Stimulated activated naive CD8-positive, alpha-beta T cell treated with anti-CD3 and anti-CD28 coated beads, Interleukin-15, Interleukin-2, amounts not matched to agents 100 U/mL and 50 U/mL, for 24 hours (primary cell): ENCODE measurements around the gene ITGB5.
"Not testable (repeated sequence)": the region's sequence is repeated elsewhere in the genome, so short reads cannot be mapped to it uniquely, and the experiment has no call there.

Source experiments
- ATAC-seq: fragments of 150-1000 bp; cut with Tn5 transposase; one replicate; pipeline ENCODE4 v1.10.0; 2021
- DNase-seq: peaks from one replicate; pipeline ENCODE4 v3.0.0; 2021

ITGB5 gene

DNA sequence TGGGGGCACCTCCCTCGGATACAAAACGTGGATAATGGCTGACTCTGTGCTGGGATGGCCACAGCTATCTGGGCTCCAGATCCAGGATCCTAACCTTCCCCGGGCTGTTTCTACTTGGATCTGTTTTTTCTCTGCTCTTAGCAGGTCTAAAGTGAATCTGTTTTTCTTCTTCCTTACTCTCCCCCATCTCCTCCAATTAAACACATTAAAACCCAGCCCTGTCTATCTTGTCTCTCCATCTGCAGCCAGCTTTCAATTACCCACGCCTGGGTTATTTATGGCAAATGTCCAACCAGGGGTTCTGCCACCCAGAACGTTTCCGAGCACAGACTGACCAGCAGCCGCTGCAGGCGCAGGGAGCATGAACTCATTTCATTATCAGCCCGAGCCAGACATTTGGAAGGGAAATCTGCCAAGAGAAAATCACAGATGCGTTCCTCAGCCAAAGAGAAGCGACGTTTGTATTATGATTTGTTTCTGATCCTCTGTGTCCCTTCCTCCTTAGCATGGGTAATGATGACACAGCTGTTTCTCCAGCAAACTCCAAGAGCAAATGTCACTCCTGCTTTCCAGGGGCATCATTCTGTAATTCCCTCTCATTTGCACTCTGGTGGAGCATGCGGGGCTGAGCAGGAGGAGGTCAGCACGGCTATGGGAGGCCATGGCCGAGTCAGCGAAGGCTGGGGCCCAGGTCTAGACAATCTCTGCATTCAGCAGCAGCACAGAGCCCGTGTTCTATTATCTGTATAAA, 114.9 kb downstream of the ITGB5 start:
- DNase-seq (no peak), ATAC-seq (no peak)

DNA sequence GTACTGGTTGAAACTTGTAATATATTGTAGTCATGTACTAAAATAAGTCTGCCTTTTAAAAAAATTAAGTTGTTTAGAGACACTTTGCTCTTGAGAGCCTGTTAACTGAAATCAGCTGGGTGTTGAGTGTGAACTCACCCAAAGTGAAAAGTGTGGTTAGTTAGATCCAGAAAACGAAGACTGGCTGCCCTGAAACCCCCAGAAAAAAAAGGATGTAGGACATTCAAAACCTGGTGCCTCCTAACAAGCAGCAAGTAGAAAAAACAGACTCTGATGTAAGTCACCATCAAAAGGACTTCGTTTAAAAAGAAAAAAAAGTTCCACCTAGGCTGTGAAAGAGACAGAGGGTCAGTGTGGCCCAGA, 116.1 kb downstream of the ITGB5 start:
- DNase-seq: no peak

DNA sequence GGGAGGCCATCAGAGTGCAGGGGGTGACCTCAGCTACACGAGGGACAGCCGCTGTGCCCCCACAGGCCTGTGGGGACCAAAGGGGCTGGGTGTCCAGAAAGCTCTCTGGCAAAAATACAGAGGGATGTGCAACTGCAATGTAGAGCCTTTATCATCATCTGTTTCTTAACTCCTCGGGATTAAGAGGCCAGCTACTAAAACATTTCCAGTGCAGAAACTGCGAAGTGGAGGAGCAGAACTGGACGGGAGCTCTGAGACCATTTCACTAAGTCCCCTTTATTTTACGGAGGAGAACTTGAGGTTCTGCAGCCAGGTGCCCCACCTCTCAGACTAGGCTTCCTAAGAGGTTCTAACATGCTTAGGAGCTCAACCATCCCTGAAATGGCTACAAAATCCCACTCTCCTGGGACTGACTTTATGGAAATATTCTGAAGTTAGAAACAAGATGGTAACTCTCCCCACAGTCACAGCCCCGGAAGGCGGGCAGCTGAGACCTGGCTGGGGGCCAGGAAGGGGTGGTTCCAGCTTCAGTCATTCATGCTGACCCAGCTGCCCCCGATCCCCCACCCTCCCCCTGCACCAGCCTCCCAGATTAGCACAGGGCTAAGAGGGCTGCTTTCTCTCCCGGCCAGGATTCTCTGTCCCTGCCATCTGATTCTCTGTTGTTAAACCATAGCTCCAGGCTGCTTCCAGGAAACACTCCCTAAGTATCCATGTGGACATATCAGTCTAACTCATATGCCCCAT, 116.7 kb downstream of the ITGB5 start:
- ATAC-seq (no peak), DNase-seq (no peak)

More for the DNA sequence above, 116.1 kb downstream of the ITGB5 start:
- ATAC-seq: no peak

DNA sequence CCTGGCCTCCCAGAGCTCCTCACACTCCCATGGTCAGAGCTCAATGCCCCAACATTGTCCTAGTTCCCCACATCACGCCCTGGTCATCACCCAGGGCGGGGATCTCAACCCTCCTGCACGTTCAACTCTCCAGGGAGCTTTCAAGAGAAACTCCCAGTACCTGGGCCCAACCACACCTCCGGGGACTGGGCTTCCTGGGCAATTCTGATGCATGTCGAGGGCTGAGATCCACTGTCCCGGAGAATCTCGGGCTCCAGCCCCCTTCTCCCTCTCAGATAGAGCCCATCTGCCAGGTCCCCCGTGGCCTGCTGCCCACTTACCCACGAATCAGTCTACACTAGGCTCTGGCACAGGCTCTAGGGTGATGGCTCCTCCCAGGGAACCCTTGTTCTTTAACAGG, 117.7 kb downstream of the ITGB5 start:
- ATAC-seq: no peak

DNA sequence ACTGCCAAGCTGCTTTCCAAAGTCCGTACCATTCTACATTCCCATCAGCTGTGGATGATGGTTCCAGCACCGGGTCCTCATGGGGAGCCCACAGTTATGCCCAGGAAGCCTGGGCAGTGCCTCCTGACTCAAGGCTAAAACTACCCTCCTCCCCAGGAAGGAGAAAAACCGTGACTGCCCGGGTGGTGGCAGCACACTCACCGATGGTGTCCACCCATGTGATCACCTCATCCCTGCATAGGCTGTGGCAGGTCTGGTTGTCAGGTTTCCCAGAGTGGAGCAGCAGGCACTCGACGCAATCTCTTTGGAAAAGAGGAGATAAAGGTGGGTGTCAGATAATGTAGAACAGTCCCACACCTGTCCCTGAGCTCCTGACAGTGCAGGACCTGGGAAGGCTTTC, 118.4 kb downstream of the ITGB5 start:
- ATAC-seq (peak; percentile 21), DNase-seq (no peak)

More for the DNA sequence above, 117.7 kb downstream of the ITGB5 start:
- no peak for DNase-seq

DNA sequence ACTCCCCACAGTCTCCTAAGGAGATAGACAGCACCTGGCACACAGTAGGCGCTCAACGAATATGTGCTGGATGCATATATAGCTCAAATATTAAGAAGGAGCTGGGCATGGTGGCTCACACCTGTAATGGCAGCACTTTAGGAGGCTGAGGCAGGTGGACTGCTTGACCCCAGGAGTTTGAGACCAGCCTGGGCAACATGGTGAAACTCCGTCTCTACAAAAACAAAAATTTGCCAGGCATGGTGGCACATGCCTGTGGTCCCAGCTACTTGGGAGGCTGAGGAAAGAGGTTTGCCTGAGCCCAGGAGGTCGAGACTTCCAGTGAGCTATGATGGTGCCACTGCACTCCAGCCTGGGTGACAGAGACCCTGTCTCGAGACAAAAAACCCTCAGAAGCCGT, 119.5 kb downstream of the ITGB5 start:
- ATAC-seq: no peak
- DNase-seq: no peak

DNA sequence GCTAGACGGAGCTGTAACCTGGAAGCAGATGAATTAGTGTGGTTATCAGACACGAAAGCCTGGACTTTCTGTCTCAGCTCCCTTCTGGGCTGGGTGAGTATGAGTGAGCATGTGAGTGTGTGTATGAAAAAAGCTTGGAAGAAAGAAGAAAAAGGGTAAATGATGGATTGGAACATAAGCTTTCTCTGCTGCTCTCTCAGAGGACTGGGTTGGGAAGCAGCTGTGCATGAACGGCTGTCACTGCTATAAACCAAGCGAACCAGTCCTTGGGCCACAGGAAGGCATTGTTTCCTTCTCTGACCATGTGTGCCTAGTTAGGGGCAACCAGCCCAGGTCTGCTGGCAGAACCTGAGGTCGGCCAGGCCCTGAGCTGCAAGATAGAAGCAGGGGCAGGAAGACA, 119.9 kb downstream of the ITGB5 start:
- ATAC-seq (no peak), DNase-seq (no peak)

DNA sequence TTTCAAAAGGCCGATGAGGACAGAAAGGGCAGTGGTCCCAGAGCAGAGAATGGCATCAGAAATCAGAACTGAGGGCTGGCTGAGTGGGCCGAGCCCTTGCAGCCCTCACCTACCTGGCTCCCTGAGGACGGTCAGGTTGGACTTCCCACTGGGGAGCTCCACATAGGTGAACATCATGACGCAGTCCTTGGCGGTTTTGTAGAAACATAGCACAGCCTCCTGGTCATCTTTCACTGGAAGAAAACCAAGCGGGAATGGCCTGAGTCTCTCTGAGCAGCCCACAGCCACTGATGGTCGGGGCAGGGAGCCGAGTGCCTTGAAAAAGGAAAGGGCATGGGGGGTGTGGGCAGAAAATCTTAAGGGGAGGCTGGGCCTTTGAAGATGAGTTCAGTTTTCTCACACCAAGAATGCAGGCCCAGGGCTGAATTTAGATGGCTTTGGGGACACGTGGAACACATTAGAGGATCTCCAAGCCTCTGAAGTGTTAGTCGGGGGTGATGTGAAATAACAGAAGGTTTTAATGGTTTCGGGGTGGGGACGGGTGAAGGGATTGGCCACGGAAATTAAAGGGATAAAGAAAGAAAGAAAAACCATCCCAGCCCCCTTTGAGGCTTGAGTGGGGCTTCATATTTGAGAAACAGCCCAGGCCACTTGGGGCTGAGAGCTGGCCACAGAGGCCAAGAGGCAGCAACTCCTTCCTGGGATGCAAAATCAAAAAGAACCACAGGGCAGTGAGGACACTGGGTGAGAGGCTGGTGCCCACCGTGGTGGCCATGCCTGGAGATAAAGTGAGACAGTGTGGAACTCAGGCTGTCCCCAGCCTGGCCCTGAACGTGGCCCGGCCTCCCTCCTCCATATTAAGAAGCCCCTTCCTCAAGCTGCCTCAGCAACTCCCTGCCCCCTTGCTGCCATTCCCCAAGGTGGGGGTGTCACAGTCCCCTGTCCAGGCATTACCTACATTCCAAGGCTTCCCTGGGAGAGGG, 120.8 kb downstream of the ITGB5 start:
- ATAC-seq: no peak
- DNase-seq: no peak

DNA sequence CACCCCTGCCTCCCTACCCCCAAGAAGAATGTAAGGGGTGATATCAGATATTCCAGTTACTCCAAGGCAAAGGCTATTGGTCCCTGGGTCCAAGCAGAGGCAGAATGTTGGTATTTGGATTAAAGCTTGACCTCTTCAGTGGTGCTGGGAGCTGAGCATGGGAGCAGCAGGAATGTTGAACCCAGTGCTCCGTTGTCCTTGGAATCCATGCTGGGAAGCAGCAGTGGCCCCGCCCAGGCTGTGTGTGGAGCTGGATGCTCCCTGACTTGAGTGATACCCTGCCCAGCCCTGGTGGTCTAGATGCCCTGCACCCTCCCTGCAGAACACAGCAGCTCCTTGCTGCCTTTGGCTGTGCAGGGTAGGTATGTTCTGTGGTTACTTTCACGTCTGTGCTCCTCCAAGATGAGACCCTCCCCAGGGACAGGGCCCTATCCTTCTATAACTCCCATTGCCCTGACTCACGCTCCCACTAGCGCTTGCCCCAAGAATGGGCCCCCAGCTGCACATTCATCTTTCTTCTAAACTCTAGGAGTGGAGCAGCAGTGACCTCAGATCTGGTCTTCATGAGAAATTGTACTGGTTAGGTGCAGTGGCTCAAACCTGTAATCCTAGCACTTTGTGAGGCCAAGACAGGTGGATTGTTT, 121.8 kb downstream of the ITGB5 start:
- DNase-seq (no peak), ATAC-seq (no peak)

DNA sequence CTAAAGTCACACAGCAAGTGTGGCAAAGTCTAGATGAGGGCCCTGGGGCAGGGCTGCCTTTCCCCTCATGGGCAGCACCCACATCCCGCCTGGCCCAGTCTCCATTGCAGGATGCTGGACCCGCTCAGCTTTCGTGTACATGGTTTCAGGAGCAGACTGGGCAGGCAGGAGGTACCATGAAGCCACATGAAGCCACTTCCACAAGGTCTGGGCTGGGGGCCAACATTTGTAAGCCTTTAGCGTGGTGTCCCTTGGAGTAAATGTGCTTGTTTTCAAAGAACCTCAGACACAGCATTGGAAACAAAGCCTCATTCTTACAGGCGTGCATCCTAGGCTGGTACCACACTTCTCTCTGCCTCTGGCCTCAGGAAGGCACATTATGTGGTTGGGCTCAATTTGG, 122.4 kb downstream of the ITGB5 start:
- DNase-seq (no peak), ATAC-seq (no peak)

DNA sequence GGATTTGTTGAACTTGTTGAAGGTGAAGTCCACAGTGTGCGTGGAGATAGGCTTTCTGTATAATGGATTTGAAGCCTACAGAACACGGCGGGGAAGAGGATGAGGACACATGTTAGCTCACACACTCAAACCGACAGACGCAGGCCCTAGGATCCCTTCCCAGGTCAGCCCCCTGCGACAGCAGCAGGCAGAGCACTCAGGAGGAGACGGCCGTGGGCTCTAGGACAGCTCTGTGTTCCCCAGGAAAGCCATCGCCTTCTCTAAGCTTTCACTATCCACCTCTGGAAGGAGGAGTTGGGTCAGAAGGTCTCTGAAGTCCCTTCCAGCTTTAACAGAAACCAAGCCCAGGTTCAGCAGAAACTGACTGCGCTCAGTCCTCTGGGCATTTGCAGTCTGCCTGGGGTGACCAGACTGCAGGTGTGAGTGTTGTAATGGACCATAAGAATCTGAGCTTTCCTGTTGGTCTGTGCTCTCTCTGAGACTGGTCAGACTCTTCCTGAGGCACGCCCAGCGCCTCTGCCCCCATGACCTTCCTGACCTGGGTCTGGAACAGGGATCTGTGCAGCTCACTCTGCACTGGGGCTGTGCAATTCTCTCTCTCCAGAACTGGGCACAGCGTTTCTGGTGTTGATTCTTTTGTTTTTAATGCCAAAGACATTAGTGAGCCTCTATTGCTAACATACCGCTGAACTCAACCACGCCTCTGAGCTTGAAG, 123.4 kb downstream of the ITGB5 start:
- ATAC-seq: no peak
- no peak for DNase-seq

DNA sequence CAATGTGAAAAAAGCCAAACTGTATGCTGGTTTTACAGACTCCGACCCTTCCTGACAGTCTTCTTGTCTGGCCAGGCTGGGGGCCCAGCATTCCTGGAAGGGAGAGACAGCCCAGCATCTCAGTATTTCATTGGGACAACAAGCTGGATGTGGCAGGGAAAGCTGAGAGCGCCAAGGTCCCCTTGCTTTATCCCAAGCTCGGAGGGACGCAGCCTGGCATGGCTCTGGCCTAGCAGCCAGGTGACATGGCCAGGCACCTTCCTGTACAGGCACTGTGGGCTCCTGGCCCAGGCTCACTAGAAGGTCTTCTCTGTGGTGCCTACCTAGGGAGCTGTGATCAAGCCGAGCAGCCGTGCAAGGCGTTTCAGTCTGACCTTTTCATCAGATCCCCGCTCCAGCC, 124.0 kb downstream of the ITGB5 start:
- no peak for ATAC-seq
- no peak for DNase-seq

DNA sequence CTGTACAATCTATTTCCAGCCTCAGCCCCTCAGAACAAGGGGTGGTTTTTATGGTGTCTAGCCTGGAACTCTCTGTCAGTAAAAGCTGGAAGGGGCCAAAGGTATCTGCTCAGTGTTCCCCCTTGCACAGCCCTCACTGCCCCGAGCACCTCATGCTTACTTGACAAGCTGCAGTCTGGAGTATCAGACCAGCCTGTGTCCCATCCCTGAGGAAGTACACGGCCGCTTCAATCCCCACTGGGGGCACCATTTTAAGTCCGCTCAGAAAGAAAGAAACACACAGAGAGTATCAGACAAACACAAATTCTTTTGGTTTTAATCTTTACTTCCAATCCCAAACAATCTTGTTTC, 124.5 kb downstream of the ITGB5 start:
- no peak for ATAC-seq
- no peak for DNase-seq

DNA sequence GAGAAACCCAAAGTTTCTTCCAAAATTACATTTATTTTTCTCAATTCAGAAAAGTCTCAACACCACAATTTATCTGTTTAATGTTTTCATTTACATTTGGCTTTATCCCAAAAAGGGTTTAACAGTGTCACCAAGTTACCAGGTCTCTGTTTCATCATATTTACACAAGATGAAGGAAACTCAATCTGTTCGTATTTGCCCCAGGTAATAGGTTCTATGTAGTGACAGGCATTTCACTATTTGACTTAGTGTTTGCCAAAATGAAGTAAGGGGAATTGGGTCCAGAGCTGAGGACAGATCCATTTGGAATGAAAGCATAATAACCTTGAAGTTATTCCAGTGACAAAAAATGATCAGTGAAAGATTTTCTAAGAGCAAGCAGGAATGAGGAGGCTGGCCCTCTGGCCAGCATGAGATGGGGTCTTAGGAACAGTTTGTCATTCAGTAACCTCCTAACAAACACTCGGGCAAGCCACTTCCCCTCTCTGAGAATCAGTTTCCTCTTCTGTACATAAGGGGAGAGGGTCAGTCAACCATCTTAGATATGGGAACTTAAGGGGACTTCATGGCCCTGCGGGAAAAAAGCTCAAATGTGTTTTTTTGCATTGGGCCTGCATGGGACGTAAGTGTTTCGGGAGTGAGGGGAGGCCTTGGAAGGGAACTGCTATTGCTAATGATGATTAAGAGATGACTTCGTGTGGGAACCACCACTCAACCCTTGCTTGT, 125.1 kb downstream of the ITGB5 start:
- DNase-seq: no peak
- ATAC-seq: no peak

DNA sequence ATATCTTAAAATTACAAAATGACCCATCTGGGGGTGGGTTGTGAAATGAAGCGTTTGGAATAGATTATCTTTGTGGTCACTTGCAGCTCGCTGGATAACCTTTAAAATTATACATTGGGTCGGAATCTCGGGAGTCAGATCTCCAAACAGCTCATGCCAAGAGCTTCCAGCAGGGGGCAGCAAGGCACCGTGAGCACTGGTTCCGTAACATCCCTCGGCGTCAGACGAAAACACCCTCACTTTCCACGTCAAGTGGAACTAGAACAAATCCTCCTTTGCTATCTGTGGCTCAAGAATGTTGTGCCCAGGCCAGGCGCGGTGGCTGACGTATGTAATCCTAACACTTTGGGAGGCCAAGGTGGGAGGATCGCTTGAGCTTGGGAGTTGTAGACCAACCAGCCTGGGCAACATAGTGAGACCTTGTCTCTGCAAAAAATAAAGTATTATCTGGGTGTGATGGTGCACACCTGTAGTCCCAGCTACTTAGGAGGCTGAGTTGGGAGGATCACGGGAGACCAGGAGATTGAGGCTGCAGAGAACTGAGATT, 125.8 kb downstream of the ITGB5 start:
- ATAC-seq (peak; percentile 61), DNase-seq (peak; percentile 83)

DNA sequence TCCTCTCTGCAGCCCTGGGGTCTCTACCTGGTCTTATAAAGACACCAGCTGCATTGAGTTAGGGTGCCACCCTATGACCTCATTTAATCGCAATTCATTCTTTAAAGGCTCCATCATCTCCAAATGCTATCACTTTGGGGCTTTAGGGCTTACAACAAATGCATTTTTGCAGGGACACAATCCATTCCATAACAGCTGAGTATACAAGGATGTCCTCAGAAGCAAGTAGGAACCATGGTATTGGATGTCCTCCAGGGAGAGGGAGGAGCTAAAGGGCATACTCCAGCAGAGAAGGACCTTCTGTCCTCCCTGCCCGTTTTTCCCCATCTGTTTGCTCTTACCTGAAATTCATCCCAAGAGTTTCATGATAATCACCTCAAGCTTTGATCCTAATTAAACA, 126.6 kb downstream of the ITGB5 start:
- ATAC-seq (no peak), DNase-seq (no peak)

DNA sequence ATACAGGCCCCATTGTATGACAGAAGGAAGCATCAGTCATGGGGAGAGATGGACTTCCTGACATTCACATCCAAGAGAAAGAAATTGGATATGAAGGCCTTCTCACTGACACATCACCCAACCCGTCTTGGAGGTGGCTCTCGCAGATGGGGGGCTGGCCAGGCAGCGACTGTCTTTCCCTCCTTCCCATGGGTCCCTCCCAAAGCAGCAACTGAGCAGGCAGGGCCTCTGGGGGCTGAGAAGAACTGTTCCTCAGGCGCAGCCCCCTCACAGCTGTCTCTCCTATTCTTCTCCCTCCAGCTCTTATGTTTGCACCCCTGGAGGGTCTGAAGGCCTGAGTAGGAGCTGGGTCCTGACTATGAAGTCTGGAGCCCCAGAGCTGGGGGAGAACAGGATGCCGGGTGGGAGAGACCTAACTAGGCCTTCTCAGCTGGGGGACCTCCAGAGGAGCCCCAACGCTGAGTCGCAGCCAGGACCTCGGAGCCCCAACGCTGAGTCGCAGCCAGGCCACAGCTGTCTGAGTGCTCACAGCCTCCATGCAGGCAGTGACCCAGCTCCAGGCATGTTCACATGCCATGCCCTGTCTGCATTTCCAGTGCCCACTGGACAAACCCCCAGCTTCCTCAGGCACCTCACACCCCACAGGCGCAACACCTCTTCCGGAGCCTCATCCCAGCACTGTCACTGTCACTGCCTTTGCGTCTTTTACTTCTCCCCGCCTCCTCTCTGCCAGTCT, 127.3 kb downstream of the ITGB5 start:
- no peak for DNase-seq
- no peak for ATAC-seq

DNA sequence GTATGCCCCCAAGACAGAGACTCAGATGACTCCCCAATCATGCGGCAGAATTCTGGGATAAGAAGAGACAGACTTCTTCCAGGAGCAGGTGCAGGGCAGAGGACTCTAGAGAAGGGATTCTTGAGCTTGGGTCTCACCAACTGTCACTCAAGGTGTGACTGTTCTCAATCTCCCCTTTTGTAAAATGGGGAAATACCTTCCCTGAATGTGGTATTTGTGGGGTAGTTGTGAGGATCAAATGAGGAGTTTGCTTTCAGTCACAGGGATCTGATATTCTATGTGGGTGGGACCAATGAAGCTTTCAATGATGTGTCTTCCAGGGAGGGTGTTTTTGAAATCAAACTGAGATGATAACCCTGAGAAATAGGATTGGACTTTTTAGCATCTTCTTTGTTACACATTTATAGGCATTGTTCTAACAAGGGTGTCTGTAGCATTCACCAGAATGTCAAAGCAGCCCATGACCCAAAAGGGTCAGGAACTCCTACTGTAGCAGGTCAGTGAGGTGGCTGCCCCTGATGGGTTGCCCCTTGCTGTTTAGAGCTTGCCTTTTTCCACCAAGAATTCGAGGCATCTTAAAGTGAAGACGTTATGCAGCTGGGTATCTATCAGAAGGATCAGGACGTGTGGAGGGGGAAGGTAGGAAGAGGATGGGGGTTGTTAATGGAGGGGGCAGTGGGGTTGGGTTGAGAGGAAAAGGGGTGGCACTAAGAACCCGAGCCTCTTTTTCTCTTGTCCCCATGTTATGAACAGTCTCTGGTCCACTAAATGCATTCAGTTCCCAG, 128.1 kb downstream of the ITGB5 start:
- DNase-seq (no peak), ATAC-seq (peak; percentile 66)

DNA sequence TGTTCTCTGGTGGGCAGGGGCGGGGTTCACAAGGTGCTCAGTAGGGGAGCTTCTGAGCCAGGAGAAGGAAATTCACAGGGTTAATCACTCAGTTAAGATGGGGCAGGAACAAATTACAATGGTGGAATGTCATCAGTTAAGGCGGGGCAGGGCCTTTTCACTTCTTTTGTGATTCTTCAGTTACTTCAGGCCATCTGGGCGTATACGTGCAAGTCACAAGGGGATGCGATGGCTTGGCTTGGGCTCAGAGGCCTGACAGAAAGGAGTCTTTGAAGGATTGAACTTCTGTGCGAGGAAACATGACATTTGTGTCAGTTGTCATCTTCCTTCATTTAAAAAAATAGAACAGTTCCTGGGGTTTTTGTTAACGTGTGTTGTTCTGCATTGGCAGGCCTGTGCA, 129.2 kb downstream of the ITGB5 start:
- DNase-seq, ATAC-seq: not testable (repeated sequence)
